HEK293 (cell line): Measurements from ENCODE around the gene FERD3L.

Experiments
- CTCF ChIA-PET: fragments of 350-600 bp; formaldehyde crosslinking; extraction: SDS; loops from one replicate; lab custom pipeline; 2021; ENCODE audit warnings: antibody characterized with exemption; lab: Yijun Ruan, JAX
- POLR2A ChIA-PET: fragments of 300-600 bp; formaldehyde crosslinking; extraction: SDS; loops from one replicate; lab custom pipeline; 2020; ENCODE audit warnings: antibody characterized with exemption, inconsistent platforms; lab: Yijun Ruan, JAX
- H3K27ac ChIP-seq: fragments of 200-500 bp; sonication (Bioruptor generic); 2 replicates; pipeline ENCODE4 v1.5.1; 2014; ENCODE audit warnings: low read depth, low read length, control low read depth, inconsistent platforms; ENCODE audit errors: extremely low read depth
- H3K36me3 ChIP-seq, 2 experiments: fragments of 200-500 bp in 1 of 2; sonication (Bioruptor generic) in 1 of 2; 1 replicate in 1 of 2; 2 replicates in 1 of 2; pipeline ENCODE4 v1.5.1; 2014 to 2017; ENCODE audit warnings: inconsistent platforms in 2 of 2, low read length in 2 of 2; ENCODE audit not compliant: control insufficient read depth in 2 of 2, insufficient read depth in 1 of 2
- H3K4me1 ChIP-seq: fragments of 200-500 bp; sonication (Bioruptor generic); 2 replicates; pipeline ENCODE4 v1.5.1; 2014; ENCODE audit warnings: mild to moderate bottlenecking, low read length, inconsistent platforms; ENCODE audit not compliant: control insufficient read depth, insufficient read depth
- H3K4me3 ChIP-seq: 2 replicates; pipeline ENCODE4 v1.5.1; 2011; ENCODE audit warnings: low read depth, mild to moderate bottlenecking, control low read depth, low read length, moderate library complexity
- H3K9me3 ChIP-seq: fragments of 200-500 bp; sonication (Bioruptor generic); 2 replicates; pipeline ENCODE4 v1.5.1; 2014; ENCODE audit warnings: low read depth, low read length, inconsistent platforms; ENCODE audit not compliant: control insufficient read depth, insufficient read depth
- FEZF1 ChIP-seq: fragments of 450-650 bp; formaldehyde crosslinking; IDR thresholded peaks from 2 replicates; pipeline ENCODE4 v1.5.1; 2016; ENCODE audit warnings: missing biosample characterization, missing genetic modification characterization
- GLI2 ChIP-seq: fragments of 450-650 bp; formaldehyde crosslinking; IDR thresholded peaks from 2 replicates; pipeline ENCODE4; 2017; ENCODE audit warnings: missing biosample characterization, missing genetic modification characterization, low read depth, borderline replicate concordance
- GLI4 ChIP-seq: fragments of 450-650 bp; formaldehyde crosslinking; IDR thresholded peaks from 2 replicates; pipeline ENCODE4 v1.5.1; 2016; ENCODE audit warnings: missing biosample characterization, missing genetic modification characterization
- HOXC10 ChIP-seq: sonication (generic); formaldehyde crosslinking; IDR thresholded peaks from 2 replicates; pipeline ENCODE4 v1.8.1; 2023; ENCODE audit warnings: mild to moderate bottlenecking, missing genetic modification reagents
- IKZF3 ChIP-seq: fragments of 450-650 bp; IDR thresholded peaks from 2 replicates; pipeline ENCODE4 v1.5.0; 2018; ENCODE audit warnings: missing biosample characterization, mild to moderate bottlenecking, missing genetic modification characterization, moderate library complexity
- OVOL3 ChIP-seq: fragments of 450-650 bp; formaldehyde crosslinking; IDR thresholded peaks from 2 replicates; pipeline ENCODE4 v1.5.1; 2016; ENCODE audit warnings: missing biosample characterization, missing genetic modification characterization
- ZNF112 ChIP-seq: fragments of 450-650 bp; formaldehyde crosslinking; IDR thresholded peaks from 2 replicates; pipeline ENCODE4 v1.5.0; 2017; ENCODE audit warnings: missing biosample characterization, missing genetic modification characterization
- ZNF266 ChIP-seq: fragments of 450-650 bp; formaldehyde crosslinking; IDR thresholded peaks from 2 replicates; pipeline ENCODE4 v1.5.1; 2016; ENCODE audit warnings: missing biosample characterization, missing genetic modification characterization, low read depth
- ZNF311 ChIP-seq: fragments of 450-650 bp; formaldehyde crosslinking; IDR thresholded peaks from 2 replicates; pipeline ENCODE4 v1.5.1; 2017; ENCODE audit warnings: missing biosample characterization, missing genetic modification characterization, borderline replicate concordance
- ZNF394 ChIP-seq: fragments of 450-650 bp; formaldehyde crosslinking; IDR thresholded peaks from 2 replicates; pipeline ENCODE4 v1.5.1; 2016; ENCODE audit warnings: missing biosample characterization, missing genetic modification characterization, mild to moderate bottlenecking, moderate library complexity, borderline replicate concordance
- ZNF473 ChIP-seq: fragments of 450-650 bp; formaldehyde crosslinking; IDR thresholded peaks from 2 replicates; pipeline ENCODE4 v1.5.1; 2017; ENCODE audit warnings: missing biosample characterization, missing genetic modification characterization
- ZNF561 ChIP-seq: fragments of 450-650 bp; IDR thresholded peaks from 2 replicates; pipeline ENCODE4 v1.5.1; 2018; ENCODE audit warnings: missing biosample characterization, missing genetic modification characterization, borderline replicate concordance
- ZNF571 ChIP-seq: fragments of 450-650 bp; formaldehyde crosslinking; IDR thresholded peaks from 2 replicates; pipeline ENCODE4 v1.5.0; 2017; ENCODE audit warnings: missing biosample characterization, missing genetic modification characterization
- ZNF624 ChIP-seq: fragments of 450-650 bp; formaldehyde crosslinking; IDR thresholded peaks from 2 replicates; pipeline ENCODE4 v1.5.1; 2017; ENCODE audit warnings: missing biosample characterization, missing genetic modification characterization
- ZNF654 ChIP-seq: fragments of 450-650 bp; formaldehyde crosslinking; IDR thresholded peaks from 2 replicates; pipeline ENCODE4 v1.5.1; 2016; ENCODE audit warnings: low read depth, missing biosample characterization, missing genetic modification characterization
- TF ChIP-seq, protein P1 (sequence below): fragments of 450-650 bp; formaldehyde crosslinking; IDR thresholded peaks from 2 replicates; pipeline ENCODE4 v1.5.1; 2016; ENCODE audit warnings: missing biosample characterization, missing genetic modification characterization
- TF ChIP-seq, protein P2 (sequence below): fragments of 450-650 bp; formaldehyde crosslinking; IDR thresholded peaks from 2 replicates; pipeline ENCODE4 v1.5.1; 2016; ENCODE audit warnings: missing biosample characterization, missing genetic modification characterization
- TF ChIP-seq, protein P3 (sequence below): fragments of 450-650 bp; formaldehyde crosslinking; IDR thresholded peaks from 2 replicates; pipeline ENCODE4 v1.5.1; 2017; ENCODE audit warnings: missing biosample characterization, missing genetic modification characterization
- TF ChIP-seq, protein P4 (sequence below): fragments of 450-650 bp; formaldehyde crosslinking; IDR thresholded peaks from 2 replicates; pipeline ENCODE4 v1.5.1; 2016; ENCODE audit warnings: missing biosample characterization, missing genetic modification characterization, borderline replicate concordance
- TF ChIP-seq, protein P5 (sequence below): fragments of 450-650 bp; formaldehyde crosslinking; IDR thresholded peaks from 2 replicates; pipeline ENCODE4 v1.5.1; 2017; ENCODE audit warnings: missing biosample characterization, missing genetic modification characterization

FERD3L gene

DNA sequence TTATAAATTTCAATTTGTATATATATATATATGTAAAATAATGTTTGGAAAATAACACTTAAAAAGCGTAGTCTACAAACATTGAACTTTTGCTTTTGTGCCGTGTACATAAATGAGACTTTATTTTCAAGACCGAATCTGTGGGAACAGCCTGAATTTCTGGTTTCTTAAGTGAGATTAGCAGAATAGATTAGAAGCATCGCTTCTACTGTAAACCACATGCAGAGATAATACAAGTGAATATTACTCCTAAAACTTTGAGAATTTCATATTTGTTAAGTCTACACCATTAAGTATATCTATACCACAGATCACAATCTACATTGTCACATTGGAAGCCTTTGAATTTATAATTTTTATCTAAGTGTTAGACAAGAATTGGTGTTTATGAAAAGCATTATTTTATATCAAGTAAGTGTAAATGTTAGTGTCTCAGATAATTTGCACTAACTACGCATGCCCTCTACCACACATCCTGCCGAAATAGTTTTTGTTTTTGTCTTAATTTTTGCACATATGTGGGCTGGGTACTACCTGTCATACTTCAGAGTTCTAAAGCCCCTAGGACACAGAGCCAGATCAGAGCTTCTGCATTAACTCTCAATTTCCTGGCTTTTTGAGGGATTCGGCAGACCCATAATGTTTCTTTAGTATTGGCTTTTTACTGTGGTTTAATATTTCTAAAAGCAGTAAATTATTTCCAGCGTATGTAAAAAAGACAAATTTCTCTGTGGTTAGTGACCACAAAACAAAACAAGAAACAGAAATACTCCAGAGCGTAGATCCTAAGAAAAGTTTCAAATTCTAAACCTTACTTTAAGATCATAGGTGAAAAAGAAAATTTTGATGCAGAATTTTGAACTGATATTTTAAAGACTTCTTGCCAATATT lies 47.8 kb downstream of the FERD3L start:
- no peaks in the 10 kb centered on the region for H3K9me3 ChIP-seq
- no peak overlapping the region for H3K4me3 ChIP-seq
- ChIA-PET CTCF (interaction anchor here (1.0 kb wide), 1 partner anchor 8 kb away, joined by 3 read pairs; no protein-coding TSS in a partner anchor), POLR2A (no interaction called here)
- TF ChIP-seq FEZF1 (tag by site-specific recombination): no peak
- TF ChIP-seq ZNF571 (tag by site-specific recombination): no peak
- TF ChIP-seq IKZF3 (tag by site-specific recombination): no peak
- TF ChIP-seq, protein P1, sequence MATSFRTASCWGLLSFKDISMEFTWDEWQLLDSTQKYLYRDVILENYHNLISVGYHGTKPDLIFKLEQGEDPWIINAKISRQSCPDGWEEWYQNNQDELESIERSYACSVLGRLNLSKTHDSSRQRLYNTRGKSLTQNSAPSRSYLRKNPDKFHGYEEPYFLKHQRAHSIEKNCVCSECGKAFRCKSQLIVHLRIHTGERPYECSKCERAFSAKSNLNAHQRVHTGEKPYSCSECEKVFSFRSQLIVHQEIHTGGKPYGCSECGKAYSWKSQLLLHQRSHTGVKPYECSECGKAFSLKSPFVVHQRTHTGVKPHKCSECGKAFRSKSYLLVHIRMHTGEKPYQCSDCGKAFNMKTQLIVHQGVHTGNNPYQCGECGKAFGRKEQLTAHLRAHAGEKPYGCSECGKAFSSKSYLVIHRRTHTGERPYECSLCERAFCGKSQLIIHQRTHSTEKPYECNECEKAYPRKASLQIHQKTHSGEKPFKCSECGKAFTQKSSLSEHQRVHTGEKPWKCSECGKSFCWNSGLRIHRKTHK (tag by site-specific recombination): no peak
- TF ChIP-seq, protein P2, sequence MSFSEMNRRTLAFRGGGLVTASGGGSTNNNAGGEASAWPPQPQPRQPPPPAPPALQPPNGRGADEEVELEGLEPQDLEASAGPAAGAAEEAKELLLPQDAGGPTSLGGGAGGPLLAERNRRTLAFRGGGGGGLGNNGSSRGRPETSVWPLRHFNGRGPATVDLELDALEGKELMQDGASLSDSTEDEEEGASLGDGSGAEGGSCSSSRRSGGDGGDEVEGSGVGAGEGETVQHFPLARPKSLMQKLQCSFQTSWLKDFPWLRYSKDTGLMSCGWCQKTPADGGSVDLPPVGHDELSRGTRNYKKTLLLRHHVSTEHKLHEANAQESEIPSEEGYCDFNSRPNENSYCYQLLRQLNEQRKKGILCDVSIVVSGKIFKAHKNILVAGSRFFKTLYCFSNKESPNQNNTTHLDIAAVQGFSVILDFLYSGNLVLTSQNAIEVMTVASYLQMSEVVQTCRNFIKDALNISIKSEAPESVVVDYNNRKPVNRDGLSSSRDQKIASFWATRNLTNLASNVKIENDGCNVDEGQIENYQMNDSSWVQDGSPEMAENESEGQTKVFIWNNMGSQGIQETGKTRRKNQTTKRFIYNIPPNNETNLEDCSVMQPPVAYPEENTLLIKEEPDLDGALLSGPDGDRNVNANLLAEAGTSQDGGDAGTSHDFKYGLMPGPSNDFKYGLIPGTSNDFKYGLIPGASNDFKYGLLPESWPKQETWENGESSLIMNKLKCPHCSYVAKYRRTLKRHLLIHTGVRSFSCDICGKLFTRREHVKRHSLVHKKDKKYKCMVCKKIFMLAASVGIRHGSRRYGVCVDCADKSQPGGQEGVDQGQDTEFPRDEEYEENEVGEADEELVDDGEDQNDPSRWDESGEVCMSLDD: no peak
- no peak for TF ChIP-seq ZNF624 (tag by site-specific recombination)
- TF ChIP-seq, protein P3, sequence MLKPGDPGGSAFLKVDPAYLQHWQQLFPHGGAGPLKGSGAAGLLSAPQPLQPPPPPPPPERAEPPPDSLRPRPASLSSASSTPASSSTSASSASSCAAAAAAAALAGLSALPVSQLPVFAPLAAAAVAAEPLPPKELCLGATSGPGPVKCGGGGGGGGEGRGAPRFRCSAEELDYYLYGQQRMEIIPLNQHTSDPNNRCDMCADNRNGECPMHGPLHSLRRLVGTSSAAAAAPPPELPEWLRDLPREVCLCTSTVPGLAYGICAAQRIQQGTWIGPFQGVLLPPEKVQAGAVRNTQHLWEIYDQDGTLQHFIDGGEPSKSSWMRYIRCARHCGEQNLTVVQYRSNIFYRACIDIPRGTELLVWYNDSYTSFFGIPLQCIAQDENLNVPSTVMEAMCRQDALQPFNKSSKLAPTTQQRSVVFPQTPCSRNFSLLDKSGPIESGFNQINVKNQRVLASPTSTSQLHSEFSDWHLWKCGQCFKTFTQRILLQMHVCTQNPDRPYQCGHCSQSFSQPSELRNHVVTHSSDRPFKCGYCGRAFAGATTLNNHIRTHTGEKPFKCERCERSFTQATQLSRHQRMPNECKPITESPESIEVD (tag by site-specific recombination): no peak
- no peak for TF ChIP-seq ZNF561 (tag by site-specific recombination)
- TF ChIP-seq ZNF473 (tag by site-specific recombination): no peak
- TF ChIP-seq, protein P4, sequence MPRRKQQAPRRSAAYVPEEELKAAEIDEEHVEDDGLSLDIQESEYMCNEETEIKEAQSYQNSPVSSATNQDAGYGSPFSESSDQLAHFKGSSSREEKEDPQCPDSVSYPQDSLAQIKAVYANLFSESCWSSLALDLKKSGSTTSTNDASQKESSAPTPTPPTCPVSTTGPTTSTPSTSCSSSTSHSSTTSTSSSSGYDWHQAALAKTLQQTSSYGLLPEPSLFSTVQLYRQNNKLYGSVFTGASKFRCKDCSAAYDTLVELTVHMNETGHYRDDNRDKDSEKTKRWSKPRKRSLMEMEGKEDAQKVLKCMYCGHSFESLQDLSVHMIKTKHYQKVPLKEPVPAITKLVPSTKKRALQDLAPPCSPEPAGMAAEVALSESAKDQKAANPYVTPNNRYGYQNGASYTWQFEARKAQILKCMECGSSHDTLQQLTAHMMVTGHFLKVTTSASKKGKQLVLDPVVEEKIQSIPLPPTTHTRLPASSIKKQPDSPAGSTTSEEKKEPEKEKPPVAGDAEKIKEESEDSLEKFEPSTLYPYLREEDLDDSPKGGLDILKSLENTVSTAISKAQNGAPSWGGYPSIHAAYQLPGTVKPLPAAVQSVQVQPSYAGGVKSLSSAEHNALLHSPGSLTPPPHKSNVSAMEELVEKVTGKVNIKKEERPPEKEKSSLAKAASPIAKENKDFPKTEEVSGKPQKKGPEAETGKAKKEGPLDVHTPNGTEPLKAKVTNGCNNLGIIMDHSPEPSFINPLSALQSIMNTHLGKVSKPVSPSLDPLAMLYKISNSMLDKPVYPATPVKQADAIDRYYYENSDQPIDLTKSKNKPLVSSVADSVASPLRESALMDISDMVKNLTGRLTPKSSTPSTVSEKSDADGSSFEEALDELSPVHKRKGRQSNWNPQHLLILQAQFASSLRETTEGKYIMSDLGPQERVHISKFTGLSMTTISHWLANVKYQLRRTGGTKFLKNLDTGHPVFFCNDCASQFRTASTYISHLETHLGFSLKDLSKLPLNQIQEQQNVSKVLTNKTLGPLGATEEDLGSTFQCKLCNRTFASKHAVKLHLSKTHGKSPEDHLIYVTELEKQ: no peak
- no peak for TF ChIP-seq GLI4 (tag by site-specific recombination)
- TF ChIP-seq ZNF112 (tag by site-specific recombination): no peak
- TF ChIP-seq, protein P5, sequence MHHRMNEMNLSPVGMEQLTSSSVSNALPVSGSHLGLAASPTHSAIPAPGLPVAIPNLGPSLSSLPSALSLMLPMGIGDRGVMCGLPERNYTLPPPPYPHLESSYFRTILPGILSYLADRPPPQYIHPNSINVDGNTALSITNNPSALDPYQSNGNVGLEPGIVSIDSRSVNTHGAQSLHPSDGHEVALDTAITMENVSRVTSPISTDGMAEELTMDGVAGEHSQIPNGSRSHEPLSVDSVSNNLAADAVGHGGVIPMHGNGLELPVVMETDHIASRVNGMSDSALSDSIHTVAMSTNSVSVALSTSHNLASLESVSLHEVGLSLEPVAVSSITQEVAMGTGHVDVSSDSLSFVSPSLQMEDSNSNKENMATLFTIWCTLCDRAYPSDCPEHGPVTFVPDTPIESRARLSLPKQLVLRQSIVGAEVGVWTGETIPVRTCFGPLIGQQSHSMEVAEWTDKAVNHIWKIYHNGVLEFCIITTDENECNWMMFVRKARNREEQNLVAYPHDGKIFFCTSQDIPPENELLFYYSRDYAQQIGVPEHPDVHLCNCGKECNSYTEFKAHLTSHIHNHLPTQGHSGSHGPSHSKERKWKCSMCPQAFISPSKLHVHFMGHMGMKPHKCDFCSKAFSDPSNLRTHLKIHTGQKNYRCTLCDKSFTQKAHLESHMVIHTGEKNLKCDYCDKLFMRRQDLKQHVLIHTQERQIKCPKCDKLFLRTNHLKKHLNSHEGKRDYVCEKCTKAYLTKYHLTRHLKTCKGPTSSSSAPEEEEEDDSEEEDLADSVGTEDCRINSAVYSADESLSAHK (tag by site-specific recombination): no peak
- no peak for TF ChIP-seq GLI2
- no peak for TF ChIP-seq HOXC10 (CRISPR knock-in tag)
- no peak for TF ChIP-seq ZNF394 (tag by site-specific recombination)
- no peak for TF ChIP-seq OVOL3 (tag by site-specific recombination)
- TF ChIP-seq ZNF654 (tag by site-specific recombination): no peak
- no peak for TF ChIP-seq ZNF311
- TF ChIP-seq ZNF266 (tag by site-specific recombination): no peak
- no peaks in the 10 kb centered on the region for H3K36me3 ChIP-seq
- H3K27ac ChIP-seq: no peak overlapping the region
- no peaks in the 10 kb centered on the region for H3K4me1 ChIP-seq
